Stimulated activated CD8-positive, alpha-beta memory T cell treated with anti-CD3 and anti-CD28 coated beads, Interleukin-4, amount 100 ng/mL, for 4 hours (primary cell): ENCODE results near the gene ITPR1.

ENCODE experiments used
- DNase-seq, 2 donors: peaks; one replicate each; pipeline ENCODE4 v3.0.0-alpha.2; 2020; ENCODE audit warnings: low read depth in 2 of 2, low spot score in 1 of 2

ITPR1 gene

GRCh38 chr3:4738737-4739274 is 245.7 kb downstream of the ITPR1 start:
- DNase-seq: no peak

- DNase-seq: no peak
Observed at GRCh38 chr3:4739289-4740236, 246.4 kb downstream of the ITPR1 start.

GRCh38 chr3:4740397-4741105 is 247.4 kb downstream of the ITPR1 start:
- DNase-seq: no peak

GRCh38 chr3:4741106-4741403 is 247.9 kb downstream of the ITPR1 start:
- no peak for DNase-seq

- DNase-seq: no peak
Observed at GRCh38 chr3:4741404-4742307, 248.5 kb downstream of the ITPR1 start.

- DNase-seq: no peak
Observed at GRCh38 chr3:4742359-4742758, 249.2 kb downstream of the ITPR1 start.

- DNase-seq: no peak
Observed at GRCh38 chr3:4743371-4743770, 250.2 kb downstream of the ITPR1 start.

- DNase-seq: no peak
Observed at GRCh38 chr3:4744405-4745234, 251.5 kb downstream of the ITPR1 start.

- no peak for DNase-seq
Observed at GRCh38 chr3:4745235-4745610, 252.1 kb downstream of the ITPR1 start.

- DNase-seq: no peak
Observed at GRCh38 chr3:4746241-4746958, 253.3 kb downstream of the ITPR1 start.

- DNase-seq: no peak
Observed at GRCh38 chr3:4748127-4748526, 255.0 kb downstream of the ITPR1 start.

GRCh38 chr3:4748701-4749378 is 255.7 kb downstream of the ITPR1 start:
- DNase-seq: no peak

GRCh38 chr3:4749567-4750002 is 256.4 kb downstream of the ITPR1 start:
- DNase-seq: no peak

GRCh38 chr3:4750306-4750968 is 257.3 kb downstream of the ITPR1 start:
- no peak for DNase-seq

GRCh38 chr3:4751029-4751501 is 257.9 kb downstream of the ITPR1 start:
- DNase-seq: no peak

GRCh38 chr3:4751502-4752101 is 258.5 kb downstream of the ITPR1 start:
- DNase-seq: no peak

GRCh38 chr3:4752201-4753072 is 259.3 kb downstream of the ITPR1 start:
- no peak for DNase-seq
